Stomach smooth muscle (tissue), 2 donors: Measurements from ENCODE around the gene COTL1.

Experiments used
- H3K27ac ChIP-seq: one replicate; pipeline ENCODE4 v1.7.0; 2013; ENCODE audit warnings: mild to moderate bottlenecking, low read length, inconsistent platforms
- H3K27me3 ChIP-seq, 2 donors: one replicate each; pipeline ENCODE4 v1.7.0; 2013; ENCODE audit warnings: low read length in 2 of 2; ENCODE audit not compliant: insufficient read depth in 2 of 2, control insufficient read depth in 1 of 2
- H3K36me3 ChIP-seq, 2 donors: one replicate each; pipeline ENCODE4 v1.7.0; 2013; ENCODE audit warnings: low read length in 2 of 2; ENCODE audit not compliant: control insufficient read depth in 2 of 2, insufficient read depth in 2 of 2
- H3K4me1 ChIP-seq: one replicate; pipeline ENCODE4 v1.7.0; 2013; ENCODE audit warnings: low read length; ENCODE audit not compliant: control insufficient read depth, insufficient read depth
- H3K4me3 ChIP-seq, 2 donors: one replicate each; pipeline ENCODE4 v1.7.0; 2013; ENCODE audit warnings: low read length in 2 of 2
- H3K9ac ChIP-seq, 2 donors: one replicate each; pipeline ENCODE4 v1.7.0; 2013; ENCODE audit warnings: low read length in 2 of 2, mild to moderate bottlenecking in 1 of 2
- H3K9me3 ChIP-seq, 2 donors: one replicate each; pipeline ENCODE4 v1.7.0; 2013; ENCODE audit warnings: low read length in 2 of 2; ENCODE audit not compliant: control insufficient read depth in 2 of 2
- donor health status: healthy.
- donor health status: Pancreatic carcinoma.

COTL1 gene, protein sequence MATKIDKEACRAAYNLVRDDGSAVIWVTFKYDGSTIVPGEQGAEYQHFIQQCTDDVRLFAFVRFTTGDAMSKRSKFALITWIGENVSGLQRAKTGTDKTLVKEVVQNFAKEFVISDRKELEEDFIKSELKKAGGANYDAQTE

DNA sequence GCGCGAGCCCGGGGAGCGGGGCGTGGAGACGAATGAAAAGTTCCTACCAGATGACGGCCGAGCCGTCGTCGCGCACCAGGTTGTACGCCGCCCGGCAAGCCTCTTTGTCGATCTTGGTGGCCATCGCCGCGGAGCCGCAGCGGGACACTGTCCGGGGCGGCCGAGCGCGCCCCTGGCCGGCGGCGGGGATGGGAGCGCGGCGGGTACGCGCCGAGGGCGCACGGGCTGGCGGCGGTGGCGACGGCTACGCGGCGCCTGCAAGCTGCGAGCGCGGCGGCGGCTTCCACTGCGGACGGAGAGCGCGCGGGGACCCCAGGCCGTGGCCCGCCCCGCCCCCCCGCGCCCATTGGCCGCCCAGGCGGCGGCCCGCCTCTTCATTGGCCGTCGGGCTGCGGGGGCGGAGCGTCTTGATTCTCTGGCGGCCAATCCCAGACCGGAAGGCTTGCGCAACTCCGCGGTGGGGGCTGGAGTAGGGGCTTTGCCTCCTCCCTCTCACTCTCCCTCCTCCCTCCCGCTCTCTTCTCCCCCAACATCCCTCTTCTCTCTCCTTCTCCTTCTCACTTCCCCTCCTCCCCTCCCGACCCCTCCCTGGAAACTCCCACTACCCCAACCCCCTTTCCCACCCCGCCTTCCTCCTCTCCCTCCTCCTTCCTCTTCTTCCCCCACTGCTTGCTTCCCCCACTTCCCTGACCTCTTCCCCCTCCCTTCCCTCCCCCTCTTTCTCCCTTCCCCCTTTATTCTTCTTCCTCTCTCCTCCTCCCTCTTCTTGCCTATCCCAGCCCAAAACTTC, at the start of gene COTL1:
COTL1 (minus strand) TSS at position 288 of the 790 bp plus-strand sequence; CDS start at position 124, 164 bp downstream.
- Histone ChIP-seq H3K9ac (peak within 1 kb of the TSS; percentile 33 to 51), H3K4me3 (peak within 1 kb of the TSS; percentile 42 to 81), H3K4me1 (peaks cover 21% of the 10 kb centered on the region), H3K9me3 (no peaks in the 10 kb centered on the region), H3K27me3 (no peaks in the 10 kb centered on the region), H3K27ac (no peak within 1 kb of the TSS), H3K36me3 (no peaks in the 10 kb centered on the region)

DNA sequence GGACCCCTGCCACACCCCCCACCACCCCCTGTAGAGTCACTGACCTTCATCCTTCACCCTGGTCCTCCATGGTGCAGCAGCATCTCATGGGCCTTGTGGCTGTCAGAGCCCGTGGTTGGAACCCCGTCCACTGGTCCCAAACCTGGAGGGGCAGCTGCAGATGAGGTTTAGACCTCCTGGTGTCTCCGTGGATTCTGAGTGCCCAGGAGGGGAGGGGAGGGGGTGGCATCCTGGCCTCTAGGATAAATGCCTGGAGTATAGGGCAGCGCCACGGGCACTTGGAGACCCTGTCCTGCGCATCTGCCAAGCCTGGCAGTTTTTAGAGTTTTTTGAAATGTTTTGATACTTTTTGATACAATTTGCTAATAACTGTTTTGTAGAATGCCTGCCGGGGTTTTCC, 48.0 kb upstream of the COTL1 start:
- Histone ChIP-seq H3K9me3 (no peaks in the 10 kb centered on the region), H3K9ac (no peak overlapping the region), H3K4me1 (no peaks in the 10 kb centered on the region), H3K4me3 (no peak overlapping the region), H3K27ac (no peak overlapping the region), H3K36me3 (peaks cover 41 to 44% of the 10 kb centered on the region in 2 donors), H3K27me3 (no peaks in the 10 kb centered on the region)

DNA sequence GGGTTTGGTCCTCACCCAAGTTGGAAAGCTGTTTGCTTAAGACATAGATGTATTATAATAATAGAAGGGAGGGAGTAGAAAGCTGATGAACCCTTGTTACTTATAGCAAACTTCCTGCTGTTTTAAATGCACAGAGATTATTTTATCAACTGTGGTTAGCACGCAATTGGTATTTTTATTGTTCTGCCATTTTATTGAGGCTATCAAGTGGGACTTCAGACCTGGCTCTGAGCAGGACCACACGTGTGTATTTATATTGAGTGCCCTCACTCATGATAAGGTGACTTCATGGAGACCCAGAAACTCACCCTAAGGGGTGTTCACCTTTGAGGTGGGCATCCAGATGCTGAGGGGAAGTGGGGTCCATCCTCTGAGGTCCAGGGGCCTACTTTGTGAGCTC, 47.5 kb upstream of the COTL1 start:
- Histone ChIP-seq H3K36me3 (peaks cover 41 to 48% of the 10 kb centered on the region in 2 donors), H3K27me3 (no peaks in the 10 kb centered on the region), H3K27ac (no peak overlapping the region), H3K9me3 (no peaks in the 10 kb centered on the region), H3K9ac (no peak overlapping the region), H3K4me3 (no peak overlapping the region), H3K4me1 (no peaks in the 10 kb centered on the region)

DNA sequence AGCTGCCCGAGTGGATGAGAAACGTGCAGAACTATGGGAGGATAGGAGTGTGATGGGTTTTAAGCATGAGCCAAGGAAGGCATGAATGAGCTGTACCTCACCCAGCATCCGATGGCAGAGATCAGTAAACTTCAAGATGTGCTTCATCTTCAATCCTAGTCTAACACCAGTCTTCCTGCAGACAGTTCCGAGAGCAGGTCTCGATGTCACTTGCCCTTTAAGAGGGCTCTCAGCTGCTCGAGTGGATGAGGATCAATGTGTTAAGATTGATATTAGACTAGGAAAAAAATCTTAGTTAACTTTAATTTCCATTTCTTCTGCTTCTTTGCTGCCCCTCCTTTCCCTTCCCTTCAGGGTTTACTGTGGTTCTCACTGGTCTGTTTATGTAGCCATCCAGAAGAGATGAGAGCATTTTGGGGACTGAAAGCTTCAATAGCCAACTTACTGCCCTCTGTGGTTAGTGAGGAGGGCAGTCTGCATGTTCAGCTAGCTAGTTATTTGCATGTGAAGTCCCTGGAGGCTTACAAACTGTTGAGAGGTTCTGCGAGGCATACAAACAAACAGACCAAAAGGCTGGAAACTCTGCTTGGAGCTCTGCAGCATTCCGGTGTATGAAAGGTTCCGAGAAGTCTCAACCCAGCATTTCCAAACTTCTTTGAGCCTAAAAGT, 45.7 kb upstream of the COTL1 start:
- H3K27me3 ChIP-seq = no peaks in the 10 kb centered on the region
- no peaks in the 10 kb centered on the region for H3K9me3 ChIP-seq
- peaks cover 50 to 64% of the 10 kb centered on the region in 2 donors for H3K36me3 ChIP-seq
- no peaks in the 10 kb centered on the region for H3K4me1 ChIP-seq
- H3K4me3 ChIP-seq = no peak overlapping the region
- no peak overlapping the region for H3K27ac ChIP-seq
- no peak overlapping the region for H3K9ac ChIP-seq

DNA sequence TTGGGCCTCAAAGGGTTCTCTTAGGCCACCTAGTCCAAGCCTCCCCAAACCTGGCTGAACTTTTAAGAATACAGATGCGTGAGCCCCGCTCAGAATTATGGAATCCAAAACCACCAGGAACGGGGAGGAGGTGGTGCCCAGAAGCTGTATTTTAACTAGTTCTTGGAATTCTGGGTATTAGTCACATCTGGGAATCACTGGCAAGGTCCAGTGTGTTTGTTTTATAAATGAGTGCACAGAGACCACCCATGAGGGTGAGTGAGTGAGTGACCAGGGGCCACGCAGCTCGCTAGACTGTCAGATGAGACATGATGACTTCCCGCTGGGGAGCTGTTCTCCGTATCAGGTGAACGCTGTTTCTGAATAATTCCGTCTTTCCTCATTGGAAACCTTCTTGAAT, 44.6 kb upstream of the COTL1 start:
- Histone ChIP-seq H3K36me3 (peaks cover 58 to 75% of the 10 kb centered on the region in 2 donors), H3K9ac (no peak overlapping the region), H3K27me3 (no peaks in the 10 kb centered on the region), H3K9me3 (no peaks in the 10 kb centered on the region), H3K4me3 (no peak overlapping the region), H3K4me1 (no peaks in the 10 kb centered on the region), H3K27ac (no peak overlapping the region)

DNA sequence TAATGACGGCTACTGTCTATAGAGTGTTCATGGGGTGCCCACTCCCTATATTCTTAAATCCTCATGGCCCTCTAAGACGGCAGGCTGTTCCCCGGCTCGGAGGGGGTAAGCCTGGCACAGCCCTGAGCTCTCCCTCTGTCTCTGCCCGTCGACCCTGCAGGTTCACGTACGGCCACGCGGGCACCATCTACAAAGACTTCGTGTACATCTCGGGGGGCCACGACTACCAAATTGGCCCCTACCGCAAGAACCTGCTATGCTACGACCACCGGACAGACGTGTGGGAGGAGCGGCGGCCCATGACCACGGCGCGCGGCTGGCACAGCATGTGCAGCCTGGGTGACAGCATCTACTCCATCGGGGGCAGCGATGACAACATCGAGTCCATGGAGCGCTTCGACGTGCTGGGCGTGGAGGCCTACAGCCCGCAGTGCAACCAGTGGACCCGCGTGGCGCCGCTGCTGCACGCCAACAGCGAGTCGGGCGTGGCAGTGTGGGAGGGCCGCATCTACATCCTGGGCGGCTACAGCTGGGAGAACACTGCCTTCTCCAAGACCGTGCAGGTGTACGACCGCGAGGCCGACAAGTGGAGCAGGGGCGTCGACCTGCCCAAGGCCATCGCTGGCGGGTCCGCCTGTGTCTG, 43.7 kb upstream of the COTL1 start:
- Histone ChIP-seq H3K9ac (no peak overlapping the region), H3K9me3 (no peaks in the 10 kb centered on the region), H3K27ac (no peak overlapping the region), H3K4me3 (no peak overlapping the region), H3K4me1 (no peaks in the 10 kb centered on the region), H3K36me3 (peaks cover 67 to 84% of the 10 kb centered on the region in 2 donors), H3K27me3 (no peaks in the 10 kb centered on the region)

DNA sequence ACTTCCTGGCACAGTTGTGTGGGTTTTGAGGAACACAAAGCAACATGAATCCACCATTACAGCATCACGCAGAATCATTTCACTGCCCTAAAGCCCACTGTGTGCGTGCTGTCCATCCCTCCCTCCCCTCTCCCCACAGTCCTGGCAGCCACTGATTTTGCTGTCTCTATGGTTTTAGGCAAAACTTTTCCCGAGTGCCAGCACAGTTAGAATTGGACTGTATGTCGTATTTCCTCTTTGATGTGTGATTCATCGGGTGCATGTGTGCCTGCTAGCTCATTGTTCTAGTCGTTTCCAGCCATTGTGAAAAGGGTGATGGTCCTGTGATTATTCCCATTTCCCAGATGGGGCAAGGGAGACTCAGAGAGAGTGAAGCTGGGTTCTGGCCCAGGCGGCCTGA, 43.1 kb upstream of the COTL1 start:
- no peak overlapping the region for H3K9ac ChIP-seq

DNA sequence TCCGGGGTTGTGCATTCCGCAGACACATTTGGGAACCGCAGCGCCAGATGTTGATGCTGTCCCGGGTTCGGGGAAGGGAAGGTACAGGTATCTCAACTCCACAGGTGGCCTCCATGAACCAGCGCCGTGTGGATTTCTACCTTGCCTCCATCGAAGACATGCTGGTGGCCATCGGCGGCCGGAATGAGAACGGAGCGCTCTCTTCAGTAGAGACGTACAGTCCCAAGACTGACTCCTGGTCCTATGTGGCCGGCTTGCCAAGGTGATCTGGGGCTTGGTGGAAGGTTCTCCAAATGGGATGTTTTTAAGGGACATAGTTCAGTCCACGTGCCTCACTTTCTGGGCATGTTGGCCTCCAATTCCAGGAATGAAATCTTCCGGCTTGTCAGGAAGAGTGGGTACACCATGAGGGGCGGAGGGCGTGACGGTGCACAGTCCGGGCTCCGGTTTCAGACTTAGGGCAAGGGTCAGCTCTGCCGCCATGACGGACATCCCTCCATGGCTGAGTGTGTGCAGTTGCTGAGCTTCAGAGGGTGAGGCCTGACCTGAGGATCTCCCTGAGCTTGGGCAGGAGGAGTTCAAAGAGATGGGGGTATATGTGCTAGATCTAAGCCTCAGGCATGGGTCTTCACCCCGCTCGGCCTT, 41.9 kb upstream of the COTL1 start:
- no peak overlapping the region for H3K27ac ChIP-seq
- no peaks in the 10 kb centered on the region for H3K9me3 ChIP-seq
- H3K27me3 ChIP-seq = no peaks in the 10 kb centered on the region
- H3K9ac ChIP-seq = no peak overlapping the region
- H3K4me3 ChIP-seq = no peak overlapping the region
- peaks cover 56 to 74% of the 10 kb centered on the region in 2 donors for H3K36me3 ChIP-seq
- no peaks in the 10 kb centered on the region for H3K4me1 ChIP-seq

More for the DNA sequence above, 43.1 kb upstream of the COTL1 start:
- Histone ChIP-seq H3K27me3 (no peaks in the 10 kb centered on the region), H3K4me3 (no peak overlapping the region), H3K27ac (no peak overlapping the region), H3K4me1 (no peaks in the 10 kb centered on the region), H3K9me3 (no peaks in the 10 kb centered on the region), H3K36me3 (peaks cover 63 to 80% of the 10 kb centered on the region in 2 donors)

DNA sequence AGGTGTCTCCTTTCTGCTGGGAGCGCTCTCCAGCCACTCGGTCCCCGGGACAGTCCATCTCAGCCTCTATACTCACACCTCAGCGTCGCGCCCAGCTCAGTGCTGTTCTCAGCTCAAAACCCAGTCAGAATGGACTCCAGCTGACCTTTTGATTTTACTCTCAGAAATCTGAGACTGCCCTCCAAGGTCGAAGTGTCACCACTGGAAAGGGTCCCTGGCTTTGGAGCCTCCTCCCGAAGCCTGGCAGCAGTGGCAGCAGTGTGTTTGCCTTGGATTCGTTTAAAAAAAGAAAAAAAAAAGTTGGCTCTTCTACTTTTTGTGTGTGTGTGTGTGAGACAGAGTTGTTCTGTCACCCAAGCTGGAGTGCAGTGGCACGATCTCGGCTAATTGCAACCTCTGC, 40.8 kb upstream of the COTL1 start:
- no peak overlapping the region for H3K9ac ChIP-seq
- no peak overlapping the region for H3K4me3 ChIP-seq
- H3K27ac ChIP-seq = no peak overlapping the region
- peaks cover 47 to 65% of the 10 kb centered on the region in 2 donors for H3K36me3 ChIP-seq
- H3K27me3 ChIP-seq = no peaks in the 10 kb centered on the region
- H3K9me3 ChIP-seq = no peaks in the 10 kb centered on the region
- H3K4me1 ChIP-seq = no peaks in the 10 kb centered on the region

DNA sequence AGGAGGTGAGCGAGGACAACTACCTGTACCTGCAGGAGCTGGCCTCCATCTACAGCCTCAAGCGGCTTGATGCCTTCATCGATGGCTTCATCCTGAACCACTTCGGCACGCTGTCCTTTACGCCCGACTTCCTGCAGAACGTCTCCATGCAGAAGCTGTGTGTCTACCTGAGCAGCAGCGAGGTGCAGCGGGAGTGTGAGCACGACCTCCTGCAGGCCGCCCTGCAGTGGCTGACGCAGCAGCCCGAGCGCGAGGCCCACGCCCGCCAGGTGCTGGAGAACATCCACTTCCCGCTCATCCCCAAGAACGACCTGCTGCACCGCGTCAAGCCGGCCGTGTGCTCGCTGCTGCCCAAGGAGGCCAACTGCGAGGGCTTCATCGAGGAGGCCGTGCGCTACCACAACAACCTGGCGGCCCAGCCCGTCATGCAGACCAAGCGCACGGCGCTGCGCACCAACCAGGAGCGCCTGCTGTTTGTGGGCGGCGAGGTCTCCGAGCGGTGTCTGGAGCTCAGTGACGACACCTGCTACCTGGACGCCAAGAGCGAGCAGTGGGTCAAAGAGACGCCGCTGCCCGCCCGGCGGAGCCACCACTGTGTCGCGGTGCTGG, 39.5 kb upstream of the COTL1 start:
- H3K4me1 ChIP-seq = no peaks in the 10 kb centered on the region

More for the DNA sequence above, 39.5 kb upstream of the COTL1 start:
- H3K4me3 ChIP-seq = no peak overlapping the region
- H3K36me3 ChIP-seq = peaks cover 41 to 53% of the 10 kb centered on the region in 2 donors
- no peak overlapping the region for H3K9ac ChIP-seq
- H3K27me3 ChIP-seq = no peaks in the 10 kb centered on the region
- H3K27ac ChIP-seq = no peak overlapping the region
- H3K9me3 ChIP-seq = no peaks in the 10 kb centered on the region
